H9 (cell line): ENCODE results near the gene CLASP2. TPM values are rescaled to one million over a fixed set of nuclear protein-coding genes. Genes with fewer than 3 reads are reported as not detected.

Experiments used
- DNase-seq: peaks from one replicate; pipeline ENCODE4 v3.0.0-alpha.2; 2017
- H2AFZ ChIP-seq: one replicate; pipeline ENCODE4 v1.6.1; 2013; ENCODE audit warnings: mild to moderate bottlenecking, low read length, control low read depth, moderate library complexity
- H2AK5ac ChIP-seq: 2 replicates; pipeline ENCODE4 v1.6.1; 2013; ENCODE audit warnings: low read length, control low read depth, mixed read lengths; ENCODE audit not compliant: insufficient read length
- H2BK120ac ChIP-seq: one replicate; pipeline ENCODE4 v1.6.1; 2013; ENCODE audit warnings: low read depth, mild to moderate bottlenecking, low read length, control low read depth, inconsistent platforms; ENCODE audit not compliant: poor library complexity, severe bottlenecking
- H2BK12ac ChIP-seq: 2 replicates; pipeline ENCODE4 v1.6.1; 2013; ENCODE audit warnings: low read length, control low read depth, mixed read lengths, low read depth; ENCODE audit not compliant: insufficient read length
- H2BK15ac ChIP-seq: 2 replicates; pipeline ENCODE4 v1.6.1; 2013; ENCODE audit warnings: low read depth, low read length, control low read depth
- H2BK20ac ChIP-seq: one replicate; pipeline ENCODE4 v1.6.1; 2013; ENCODE audit warnings: low read depth, mild to moderate bottlenecking, low read length, control low read depth, inconsistent platforms; ENCODE audit not compliant: poor library complexity, severe bottlenecking
- H2BK5ac ChIP-seq: 2 replicates; pipeline ENCODE4 v1.6.1; 2013; ENCODE audit warnings: low read length, control low read depth, mixed read lengths; ENCODE audit not compliant: insufficient read length
- H3K14ac ChIP-seq: 2 replicates; pipeline ENCODE4 v1.6.1; 2013; ENCODE audit warnings: low read length, control low read depth; ENCODE audit not compliant: insufficient read depth
- H3K18ac ChIP-seq: 2 replicates; pipeline ENCODE4 v1.6.1; 2013; ENCODE audit warnings: low read depth, mild to moderate bottlenecking, mixed read lengths, low read length, control low read depth; ENCODE audit not compliant: insufficient read length
- H3K23ac ChIP-seq: 2 replicates; pipeline ENCODE4 v1.6.1; 2013; ENCODE audit warnings: low read length, control low read depth, mixed read lengths, low read depth; ENCODE audit not compliant: insufficient read length
- H3K23me2 ChIP-seq: 2 replicates; pipeline ENCODE4 v1.6.1; 2013; ENCODE audit warnings: low read depth, mild to moderate bottlenecking, mixed read lengths, low read length, control low read depth; ENCODE audit not compliant: insufficient read length, poor library complexity, severe bottlenecking
- H3K27ac ChIP-seq: 2 replicates; pipeline ENCODE4 v1.5.1; 2013; ENCODE audit warnings: low read length, control low read depth, mixed read lengths, low read depth; ENCODE audit not compliant: insufficient read length
- H3K27me3 ChIP-seq: 2 replicates; pipeline ENCODE4 v1.6.1; 2013; ENCODE audit warnings: low read length, control low read depth, inconsistent platforms; ENCODE audit not compliant: insufficient read depth
- H3K4ac ChIP-seq: 2 replicates; pipeline ENCODE4 v1.6.1; 2013; ENCODE audit warnings: low read depth, mild to moderate bottlenecking, control low read depth, inconsistent platforms, low read length, moderate library complexity
- H3K4me1 ChIP-seq: 2 replicates; pipeline ENCODE4 v1.6.1; 2013; ENCODE audit warnings: low read length, control low read depth, inconsistent platforms; ENCODE audit not compliant: insufficient read depth
- H3K4me2 ChIP-seq: 2 replicates; pipeline ENCODE4 v1.6.1; 2013; ENCODE audit warnings: low read length, control low read depth, mixed read lengths; ENCODE audit not compliant: insufficient read length, insufficient read depth
- H3K56ac ChIP-seq: 2 replicates; pipeline ENCODE4 v1.6.1; 2013; ENCODE audit warnings: low read depth, mild to moderate bottlenecking, mixed read lengths, low read length, control low read depth; ENCODE audit not compliant: insufficient read length
- H3K79me1 ChIP-seq: 2 replicates; pipeline ENCODE4 v1.6.1; 2013; ENCODE audit warnings: low read depth, mild to moderate bottlenecking, moderate library complexity, low read length, control low read depth, inconsistent platforms; ENCODE audit not compliant: insufficient read depth, poor library complexity, severe bottlenecking
- H3K79me2 ChIP-seq: 2 replicates; pipeline ENCODE4 v1.6.1; 2013; ENCODE audit warnings: low read length, control low read depth, inconsistent platforms; ENCODE audit not compliant: insufficient read depth
- H3K9ac ChIP-seq: 2 replicates; pipeline ENCODE4 v1.6.1; 2013; ENCODE audit warnings: low read length, control low read depth, mixed read lengths; ENCODE audit not compliant: insufficient read length; ENCODE audit errors: extremely low read depth
- H3K9me3 ChIP-seq: one replicate; pipeline ENCODE4 v1.6.1; 2013; ENCODE audit warnings: low read depth, low read length, inconsistent platforms; ENCODE audit not compliant: control insufficient read depth
- H3T11ph ChIP-seq: one replicate; pipeline ENCODE4 v1.6.1; 2013; ENCODE audit warnings: mild to moderate bottlenecking, low read length, control low read depth, inconsistent platforms
- H4K20me1 ChIP-seq: one replicate; pipeline ENCODE4 v1.6.1; 2013; ENCODE audit not compliant: control insufficient read depth, insufficient read length, insufficient read depth
- H4K5ac ChIP-seq: 2 replicates; pipeline ENCODE4 v1.6.1; 2013; ENCODE audit warnings: low read depth, mild to moderate bottlenecking, mixed read lengths, low read length, control low read depth; ENCODE audit not compliant: insufficient read length
- H4K8ac ChIP-seq: replicated peaks from 2 replicates; pipeline ENCODE4 v1.6.1; 2013; ENCODE audit warnings: low read length, control low read depth, mixed read lengths, low read depth; ENCODE audit not compliant: insufficient read length
- H4K91ac ChIP-seq: 2 replicates; pipeline ENCODE4 v1.6.1; 2013; ENCODE audit warnings: low read depth, mild to moderate bottlenecking, moderate library complexity, mixed read lengths, low read length, control low read depth; ENCODE audit not compliant: insufficient read length
- H3K27ac Mint-ChIP-seq, 3 experiments: 2 replicates in 2 of 3; 3 replicates in 1 of 3; pipeline ENCODE4 v1.8.0; 2020 to 2021; ENCODE audit warnings: mixed read lengths in 3 of 3, mild to moderate bottlenecking in 1 of 3, moderate library complexity in 1 of 3
- H3K27me3 Mint-ChIP-seq: 2 replicates; pipeline ENCODE4 v1.8.0; 2021; ENCODE audit warnings: low read depth, mild to moderate bottlenecking, moderate library complexity, mixed read lengths
- H3K36me3 Mint-ChIP-seq, 3 experiments: 2 replicates in 2 of 3; 3 replicates in 1 of 3; pipeline ENCODE4 v1.8.0; 2020 to 2021; ENCODE audit warnings: low read depth in 3 of 3, mixed read lengths in 3 of 3; ENCODE audit not compliant: insufficient read depth in 1 of 3
- H3K4me1 Mint-ChIP-seq, 2 experiments: 2 replicates each; pipeline ENCODE4 v1.8.0; 2020; ENCODE audit warnings: mixed read lengths in 2 of 2
- H3K4me3 Mint-ChIP-seq, 2 experiments: 2 replicates in 1 of 2; 3 replicates in 1 of 2; pipeline ENCODE4 v1.8.0; 2020 to 2021; ENCODE audit warnings: mild to moderate bottlenecking in 2 of 2, mixed read lengths in 2 of 2, moderate library complexity in 1 of 2
- H3K9me3 Mint-ChIP-seq, 2 experiments: 2 replicates in 1 of 2; 3 replicates in 1 of 2; pipeline ENCODE4 v1.8.0; 2020; ENCODE audit warnings: mild to moderate bottlenecking in 2 of 2, mixed read lengths in 2 of 2, moderate library complexity in 1 of 2
- WGBS: extraction: QIAGEN DNeasy Blood & Tissue Kit; methylation state at CpG from one replicate; pipeline ENCODE4 v1.1.7; 2013; ENCODE audit warnings: missing lambda C conversion rate, low lambda C conversion rate, mixed read lengths; ENCODE audit not compliant: insufficient read length; ENCODE audit errors: extremely low coverage; 5-methylcytosine and 5-hydroxymethylcytosine counted together
- total RNA-seq: library from RNA; stranded (reverse); gene quantifications from 2 replicates; pipeline ENCODE4 v1.2.1, GENCODE V29; 2021
- TF ChIP-seq, protein P1 (sequence below): fragments of 200-600 bp; sonication (generic); conservative IDR thresholded peaks from 3 replicates; pipeline ENCODE4 v1.8.0; 2021; ENCODE audit warnings: antibody characterized with exemption, mild to moderate bottlenecking

Gene CLASP2
- total RNA-seq, 1 experiment from 2014 or later = 60.5 TPM

DNA sequence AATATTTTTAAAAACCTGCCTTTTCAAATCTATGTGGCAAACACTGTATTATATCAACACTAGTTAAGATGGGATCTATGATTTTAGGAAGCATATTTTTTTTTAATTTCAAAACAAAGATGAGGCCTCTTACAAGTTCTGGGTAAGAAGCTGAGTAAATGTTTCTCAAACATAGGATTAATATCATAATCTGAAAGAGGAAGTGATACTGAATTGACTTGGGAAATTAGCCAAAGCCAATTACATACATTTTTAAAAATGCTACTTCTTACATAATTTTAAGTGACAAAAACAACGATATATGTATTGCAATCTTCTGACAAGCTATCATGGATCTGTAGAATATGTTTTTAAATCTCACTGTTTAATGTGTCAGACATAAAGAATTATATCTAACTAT, 142.7 kb downstream of the CLASP2 start:
- no CpG with 5 or more reads among the region's 1 CpG for WGBS
- H3K9ac ChIP-seq = no peak overlapping the region
- H2BK20ac ChIP-seq = no peak overlapping the region

More for the DNA sequence above, 142.7 kb downstream of the CLASP2 start:
- Histone ChIP-seq H3K23ac (no peak overlapping the region), H4K8ac (no peak overlapping the region), H3K56ac (no peak overlapping the region), H2BK15ac (no peak overlapping the region), H2BK5ac (no peak overlapping the region), H3K4ac (no peak overlapping the region), H3K79me1 (no peaks in the 10 kb centered on the region), H3K23me2 (no peaks in the 10 kb centered on the region), H3K4me1 (peaks cover 7% of the 10 kb centered on the region), H4K5ac (no peak overlapping the region), H2AK5ac (no peak overlapping the region), H4K20me1 (no peaks in the 10 kb centered on the region), H3K79me2 (no peaks in the 10 kb centered on the region), H3K27me3 (no peaks in the 10 kb centered on the region), H3T11ph (no peak overlapping the region), H3K4me2 (no peak overlapping the region), H2BK12ac (no peak overlapping the region), H3K18ac (no peak overlapping the region), H3K9me3 (no peaks in the 10 kb centered on the region), H2BK120ac (no peak overlapping the region), H4K91ac (no peak overlapping the region), H3K27ac (no peak overlapping the region), H3K14ac (no peak overlapping the region), H2AFZ (no peak overlapping the region)
- no peak overlapping the region for H3K27ac Mint-ChIP-seq
- H3K4me3 Mint-ChIP-seq = no peak overlapping the region
- TF ChIP-seq, protein P1, sequence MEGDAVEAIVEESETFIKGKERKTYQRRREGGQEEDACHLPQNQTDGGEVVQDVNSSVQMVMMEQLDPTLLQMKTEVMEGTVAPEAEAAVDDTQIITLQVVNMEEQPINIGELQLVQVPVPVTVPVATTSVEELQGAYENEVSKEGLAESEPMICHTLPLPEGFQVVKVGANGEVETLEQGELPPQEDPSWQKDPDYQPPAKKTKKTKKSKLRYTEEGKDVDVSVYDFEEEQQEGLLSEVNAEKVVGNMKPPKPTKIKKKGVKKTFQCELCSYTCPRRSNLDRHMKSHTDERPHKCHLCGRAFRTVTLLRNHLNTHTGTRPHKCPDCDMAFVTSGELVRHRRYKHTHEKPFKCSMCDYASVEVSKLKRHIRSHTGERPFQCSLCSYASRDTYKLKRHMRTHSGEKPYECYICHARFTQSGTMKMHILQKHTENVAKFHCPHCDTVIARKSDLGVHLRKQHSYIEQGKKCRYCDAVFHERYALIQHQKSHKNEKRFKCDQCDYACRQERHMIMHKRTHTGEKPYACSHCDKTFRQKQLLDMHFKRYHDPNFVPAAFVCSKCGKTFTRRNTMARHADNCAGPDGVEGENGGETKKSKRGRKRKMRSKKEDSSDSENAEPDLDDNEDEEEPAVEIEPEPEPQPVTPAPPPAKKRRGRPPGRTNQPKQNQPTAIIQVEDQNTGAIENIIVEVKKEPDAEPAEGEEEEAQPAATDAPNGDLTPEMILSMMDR = no peak
- H3K36me3 Mint-ChIP-seq = peaks cover 17 to 32% (median 27%) of the 10 kb centered on the region in 3 experiments
- no peaks in the 10 kb centered on the region; a peak in 1 of 5 replicates for H3K9me3 Mint-ChIP-seq
- peaks cover 40 to 43% of the 10 kb centered on the region in 2 experiments for H3K4me1 Mint-ChIP-seq
- no peaks in the 10 kb centered on the region for H3K27me3 Mint-ChIP-seq
- no peak for DNase-seq
